K562 (cell line): ENCODE measurements around the gene MYLIP. TPM values are rescaled to one million over a fixed set of nuclear protein-coding genes. Genes with fewer than 3 reads are reported as not detected.

Experiments used
- CREB1 ChIP-seq, 2 experiments: sonication (generic) in 1 of 2; formaldehyde crosslinking in 1 of 2; IDR thresholded peaks; 2 replicates each; pipeline versions ENCODE4 v1.6.1 to v1.8.0; 2012 to 2022; ENCODE audit warnings: inconsistent platforms in 1 of 2, mild to moderate bottlenecking in 1 of 2, missing genetic modification reagents in 1 of 2, moderate library complexity in 1 of 2
- ELK3 ChIP-seq: fragments of 450-650 bp; formaldehyde crosslinking; IDR thresholded peaks from 2 replicates; pipeline ENCODE4 v1.4.0; 2020; ENCODE audit warnings: mild to moderate bottlenecking
- KDM1A ChIP-seq, 2 experiments: fragments of 450-650 bp; IDR thresholded peaks; 2 replicates each; pipeline ENCODE4 v1.6.1; 2016; ENCODE audit warnings: mild to moderate bottlenecking in 2 of 2
- KDM4B ChIP-seq, 2 experiments: fragments of 450-650 bp in 1 of 2; sonication (generic) in 1 of 2; IDR thresholded peaks; 2 replicates each; pipeline ENCODE4 v1.6.1; 2016 to 2017; ENCODE audit warnings: borderline replicate concordance in 2 of 2, antibody characterized with exemption in 1 of 2, low read depth in 1 of 2, mild to moderate bottlenecking in 1 of 2
- NR4A1 ChIP-seq, 2 experiments: fragments of 250-450 bp in 1 of 2; fragments of 450-650 bp in 1 of 2; sonication (Bioruptor Pico) in 1 of 2; IDR thresholded peaks; 2 replicates each; pipeline versions ENCODE4 v1.4.0 to v1.6.1; 2016 to 2020; ENCODE audit warnings: mild to moderate bottlenecking in 2 of 2, missing compliant biosample characterization in 1 of 2, missing genetic modification characterization in 1 of 2, moderate library complexity in 1 of 2
- XRCC3 ChIP-seq: fragments of 450-650 bp; IDR thresholded peaks from 2 replicates; pipeline ENCODE4 v1.6.1; 2017; ENCODE audit warnings: mild to moderate bottlenecking, moderate library complexity
- ZFX ChIP-seq: sonication (generic); formaldehyde crosslinking; IDR thresholded peaks from 2 replicates; pipeline ENCODE4 v1.8.0; 2022; ENCODE audit warnings: mild to moderate bottlenecking, missing genetic modification reagents, moderate library complexity
- ZNF407 ChIP-seq: fragments of 450-650 bp; IDR thresholded peaks from 2 replicates; pipeline ENCODE4 v1.6.1; 2016; ENCODE audit warnings: low read depth
- polyA plus RNA-seq, 8 experiments: library from polyadenylated mRNA; depleted of rRNA in 4 of 8; stranded (reverse) in 5 of 8; unstranded in 3 of 8; fragments of >200 nt; fragmentation: Nextera tagmentation in 2 of 8; fragmentation: Illumina TruSeq in 1 of 8; extraction: Ambion mirVana in 2 of 8; extraction: Trizol in 1 of 8; gene quantifications; 2 replicates each; pipeline versions ENCODE4 v1.2.1 to v1.2.3, GENCODE V29; 2011 to 2014; ENCODE audit warnings: inconsistent platforms in 1 of 8, missing spikeins in 1 of 8
- total RNA-seq, 7 experiments: library from RNA; depleted of rRNA in 6 of 7; stranded (reverse); fragments of >200 nt in 6 of 7; fragmentation: Illumina TruSeq in 2 of 7; extraction: Trizol in 2 of 7; gene quantifications; 2 replicates each; pipeline versions ENCODE4 v1.2.1 to v1.2.3, GENCODE V29; 2011 to 2021; ENCODE audit warnings: low replicate concordance in 1 of 7
- TF ChIP-seq, protein P1 (sequence below): fragments of 250-450 bp; sonication (Bioruptor Pico); IDR thresholded peaks from 2 replicates; pipeline ENCODE4 v1.8.0; 2022; ENCODE audit warnings: moderate library complexity, mild to moderate bottlenecking, inconsistent platforms
- TF ChIP-seq, protein P2 (sequence below): fragments of 250-450 bp; sonication (Bioruptor Pico); IDR thresholded peaks from 2 replicates; pipeline ENCODE4 v1.8.0; 2022; ENCODE audit warnings: inconsistent platforms
- TF ChIP-seq, protein P3 (sequence below): fragments of 250-450 bp; sonication (Bioruptor Pico); IDR thresholded peaks from 2 replicates; pipeline ENCODE4 v1.9.0; 2021; ENCODE audit warnings: mild to moderate bottlenecking
- TF ChIP-seq, protein P4 (sequence below): fragments of 250-450 bp; sonication (Bioruptor Pico); IDR thresholded peaks from 2 replicates; pipeline ENCODE4 v1.6.1; 2021; ENCODE audit warnings: mild to moderate bottlenecking

Gene MYLIP
- total and polyA plus RNA-seq, 9 of the 15 experiments (the other 6 are each of a cell fraction or from before 2014, with no cell fraction given), result 10.8 to 43.5 (median 31.5) TPM

GRCh38 chr6:16108921-16109658, 19.8 kb upstream of the MYLIP start (continued):
- TF ChIP-seq KDM1A (IDR thresholded peaks at IDR 0.05) (no peak; a peak in 1 of 4 replicates), ZFX (CRISPR knock-in tag) (peak; percentile 81), ELK3 (CRISPR knock-in tag) (no peak), XRCC3 (no peak), CREB1 (IDR thresholded peaks at IDR 0.05) (no peak), CREB1 (CRISPR knock-in tag; IDR thresholded peaks at IDR 0.05) (no peak), KDM4B (IDR thresholded peaks at IDR 0.05; ENCODE audit: borderline replicate concordance in 2 of 2, low read depth in 1 of 2) (no peak), NR4A1 (CRISPR knock-in tag; IDR thresholded peaks at IDR 0.05) (no peak), NR4A1 (tag; IDR thresholded peaks at IDR 0.05) (peak; percentile 88), ZNF407 (no peak)
- TF ChIP-seq, protein P1, sequence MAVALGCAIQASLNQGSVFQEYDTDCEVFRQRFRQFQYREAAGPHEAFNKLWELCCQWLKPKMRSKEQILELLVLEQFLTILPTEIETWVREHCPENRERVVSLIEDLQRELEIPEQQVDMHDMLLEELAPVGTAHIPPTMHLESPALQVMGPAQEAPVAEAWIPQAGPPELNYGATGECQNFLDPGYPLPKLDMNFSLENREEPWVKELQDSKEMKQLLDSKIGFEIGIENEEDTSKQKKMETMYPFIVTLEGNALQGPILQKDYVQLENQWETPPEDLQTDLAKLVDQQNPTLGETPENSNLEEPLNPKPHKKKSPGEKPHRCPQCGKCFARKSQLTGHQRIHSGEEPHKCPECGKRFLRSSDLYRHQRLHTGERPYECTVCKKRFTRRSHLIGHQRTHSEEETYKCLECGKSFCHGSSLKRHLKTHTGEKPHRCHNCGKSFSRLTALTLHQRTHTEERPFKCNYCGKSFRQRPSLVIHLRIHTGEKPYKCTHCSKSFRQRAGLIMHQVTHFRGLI (CRISPR knock-in tag), result peak; percentile 50; the same call in 1 of the 2 replicates
- TF ChIP-seq, protein P2, sequence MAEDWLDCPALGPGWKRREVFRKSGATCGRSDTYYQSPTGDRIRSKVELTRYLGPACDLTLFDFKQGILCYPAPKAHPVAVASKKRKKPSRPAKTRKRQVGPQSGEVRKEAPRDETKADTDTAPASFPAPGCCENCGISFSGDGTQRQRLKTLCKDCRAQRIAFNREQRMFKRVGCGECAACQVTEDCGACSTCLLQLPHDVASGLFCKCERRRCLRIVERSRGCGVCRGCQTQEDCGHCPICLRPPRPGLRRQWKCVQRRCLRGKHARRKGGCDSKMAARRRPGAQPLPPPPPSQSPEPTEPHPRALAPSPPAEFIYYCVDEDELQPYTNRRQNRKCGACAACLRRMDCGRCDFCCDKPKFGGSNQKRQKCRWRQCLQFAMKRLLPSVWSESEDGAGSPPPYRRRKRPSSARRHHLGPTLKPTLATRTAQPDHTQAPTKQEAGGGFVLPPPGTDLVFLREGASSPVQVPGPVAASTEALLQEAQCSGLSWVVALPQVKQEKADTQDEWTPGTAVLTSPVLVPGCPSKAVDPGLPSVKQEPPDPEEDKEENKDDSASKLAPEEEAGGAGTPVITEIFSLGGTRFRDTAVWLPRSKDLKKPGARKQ (CRISPR knock-in tag), result no peak
- TF ChIP-seq, protein P3, sequence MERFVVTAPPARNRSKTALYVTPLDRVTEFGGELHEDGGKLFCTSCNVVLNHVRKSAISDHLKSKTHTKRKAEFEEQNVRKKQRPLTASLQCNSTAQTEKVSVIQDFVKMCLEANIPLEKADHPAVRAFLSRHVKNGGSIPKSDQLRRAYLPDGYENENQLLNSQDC, result no peak
- TF ChIP-seq, protein P4, sequence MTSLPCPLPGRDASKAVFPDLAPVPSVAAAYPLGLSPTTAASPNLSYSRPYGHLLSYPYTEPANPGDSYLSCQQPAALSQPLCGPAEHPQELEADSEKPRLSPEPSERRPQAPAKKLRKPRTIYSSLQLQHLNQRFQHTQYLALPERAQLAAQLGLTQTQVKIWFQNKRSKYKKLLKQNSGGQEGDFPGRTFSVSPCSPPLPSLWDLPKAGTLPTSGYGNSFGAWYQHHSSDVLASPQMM (CRISPR knock-in tag), result no peak
